ENCODE results near the gene ACOT9. TPM values are rescaled to one million over a fixed set of nuclear protein-coding genes. Genes with fewer than 3 reads are reported as not detected.
"Not testable (repeated sequence)": the region's sequence is repeated elsewhere in the genome, so short reads cannot be mapped to it uniquely, and the experiment has no call there.

ACOT9 gene
- total and polyA plus RNA-seq, 12 donors: 18.4 to 58.3 (median 37.4) TPM

GRCh38 chrX:23773601-23774175 is 30.6 kb upstream of the ACOT9 start:
- H3K27ac ChIP-seq: peak overlapping the region in 3 of 5 donors; percentile 8 to 80 (median 66)
- H3K4me1 ChIP-seq (replicated peaks in 1 of 2): no peaks in the 10 kb centered on the region
- WGBS, 4 donors: 53 to 61% (median 58%) methylated on average over 3 of the region's 3 CpGs
- H3K36me3 ChIP-seq (replicated peaks in 1 of 2): no peaks in the 10 kb centered on the region
- no peaks in the 10 kb centered on the region for H3K27me3 ChIP-seq
- DNase-seq: peak in 2 of 7 donors; percentile 29 to 67
- no peaks in the 10 kb centered on the region for H3K9me3 ChIP-seq (replicated peaks in 1 of 3)
- TF ChIP-seq CTCF (IDR thresholded peaks at IDR 0.05): no peak
- no peak for TF ChIP-seq POLR2A (IDR thresholded peaks at IDR 0.05)
- no peak overlapping the region for H3K4me3 ChIP-seq
- intact Hi-C loops (cut with DNase I): no loop called here

GRCh38 chrX:23771086-23771485 is 28.0 kb upstream of the ACOT9 start:
- H3K4me1 ChIP-seq (replicated peaks in 1 of 2); H3K36me3 ChIP-seq (replicated peaks in 1 of 2); H3K27me3 ChIP-seq; DNase-seq; H3K9me3 ChIP-seq (replicated peaks in 1 of 3); H3K4me3 ChIP-seq; intact Hi-C loops (cut with DNase I); H3K27ac ChIP-seq: not testable (repeated sequence)
- 87 to 99% (median 95%) methylated on average over 7 of the region's 7 CpGs for WGBS, 4 donors

GRCh38 chrX:23770142-23770541 is 27.1 kb upstream of the ACOT9 start:
- no peak for TF ChIP-seq CTCF (IDR thresholded peaks at IDR 0.05)
- TF ChIP-seq POLR2A (IDR thresholded peaks at IDR 0.05): no peak
- no peak overlapping the region for H3K27ac ChIP-seq
- intact Hi-C loops (cut with DNase I): no loop called here
- H3K27me3 ChIP-seq: no peaks in the 10 kb centered on the region
- DNase-seq: no peak
- H3K4me1 ChIP-seq (replicated peaks in 1 of 2): no peaks in the 10 kb centered on the region
- H3K4me3 ChIP-seq: no peak overlapping the region
- 80 to 92% (median 89%) methylated on average over 2 of the region's 2 CpGs for WGBS, 4 donors
- H3K9me3 ChIP-seq (replicated peaks in 1 of 3): no peaks in the 10 kb centered on the region
- no peaks in the 10 kb centered on the region for H3K36me3 ChIP-seq (replicated peaks in 1 of 2)

GRCh38 chrX:23766650-23767551 is 23.8 kb upstream of the ACOT9 start:
- DNase-seq: no peak
- Histone ChIP-seq H3K4me1 (replicated peaks in 1 of 2) (no peaks in the 10 kb centered on the region), H3K9me3 (replicated peaks in 1 of 3) (no peaks in the 10 kb centered on the region), H3K27ac (no peak overlapping the region), H3K27me3 (no peaks in the 10 kb centered on the region), H3K4me3 (no peak overlapping the region), H3K36me3 (replicated peaks in 1 of 2) (no peaks in the 10 kb centered on the region)
- TF ChIP-seq POLR2A (IDR thresholded peaks at IDR 0.05) (no peak), CTCF (IDR thresholded peaks at IDR 0.05) (no peak)
- intact Hi-C loops (cut with DNase I): no loop called here
- WGBS, 4 donors: 0 to 85% (median 67%) methylated on average over 1 to 28 of the region's 28 CpGs
